Testis (tissue), 2 donors: ENCODE measurements around the gene JTB.

Experiments used
- CTCF ChIP-seq, 3 experiments: fragments of 450-650 bp in 2 of 3; fragments of 200-600 bp in 1 of 3; sonication (generic) in 1 of 3; IDR thresholded peaks; one replicate each; pipeline ENCODE4 v1.5.1; 2016 to 2019; ENCODE audit warnings: antibody characterized with exemption in 3 of 3, mild to moderate bottlenecking in 2 of 3, moderate library complexity in 1 of 3
- POLR2A ChIP-seq: fragments of 450-650 bp; IDR thresholded peaks from one replicate; pipeline ENCODE4 v1.6.1; 2017; ENCODE audit warnings: antibody characterized with exemption, mild to moderate bottlenecking, moderate library complexity

DNA sequence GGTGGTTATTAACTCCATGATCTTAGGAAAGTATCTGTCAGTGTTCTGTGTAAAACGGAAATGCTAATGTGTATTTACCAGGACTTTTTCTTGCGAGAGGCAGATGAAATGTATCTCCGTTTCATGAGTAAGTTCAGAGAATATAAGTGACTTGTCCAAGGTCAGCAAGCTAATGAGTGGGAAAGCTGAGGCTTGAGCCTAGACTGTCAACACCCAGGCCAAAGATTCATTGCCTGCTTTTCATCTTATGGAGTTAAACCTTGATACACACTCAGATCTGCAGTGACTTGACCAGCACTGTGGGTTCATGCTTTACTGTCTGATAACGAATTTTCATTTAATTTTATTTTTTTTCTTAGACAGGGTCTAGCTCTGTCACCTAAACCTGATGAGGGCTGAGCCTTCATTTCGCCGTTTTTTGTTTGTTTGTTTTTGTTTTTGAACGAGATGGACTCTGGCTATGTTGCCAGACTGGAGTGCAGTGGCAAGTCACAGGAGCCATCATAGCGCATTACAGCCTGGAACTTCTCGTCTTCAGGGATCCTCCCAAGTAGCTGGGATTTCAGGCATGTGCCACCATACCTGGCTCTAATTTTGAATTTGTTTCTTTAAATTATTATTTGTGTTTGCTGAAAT, 918 bp upstream of the JTB start:
- TF ChIP-seq CTCF (IDR thresholded peaks at IDR 0.05) (no peak), POLR2A (no peak)
